HG03039 (cell line): ENCODE data around the gene SND1.

Experiments used
- ATAC-seq: cut with Tn5 transposase; IDR thresholded peaks from one replicate; pipeline ENCODE4 v1.9.1; 2021; ENCODE audit warnings: mild to moderate bottlenecking, moderate library complexity; ENCODE audit not compliant: unreplicated experiment

Gene SND1

GRCh38 chr7:127718340-127718679 is 66.3 kb downstream of the SND1 start:
- no peak for ATAC-seq

GRCh38 chr7:127726476-127726875 is 74.5 kb downstream of the SND1 start:
- no peak for ATAC-seq

GRCh38 chr7:127730658-127731276 is 78.8 kb downstream of the SND1 start:
- ATAC-seq = no peak

DNA sequence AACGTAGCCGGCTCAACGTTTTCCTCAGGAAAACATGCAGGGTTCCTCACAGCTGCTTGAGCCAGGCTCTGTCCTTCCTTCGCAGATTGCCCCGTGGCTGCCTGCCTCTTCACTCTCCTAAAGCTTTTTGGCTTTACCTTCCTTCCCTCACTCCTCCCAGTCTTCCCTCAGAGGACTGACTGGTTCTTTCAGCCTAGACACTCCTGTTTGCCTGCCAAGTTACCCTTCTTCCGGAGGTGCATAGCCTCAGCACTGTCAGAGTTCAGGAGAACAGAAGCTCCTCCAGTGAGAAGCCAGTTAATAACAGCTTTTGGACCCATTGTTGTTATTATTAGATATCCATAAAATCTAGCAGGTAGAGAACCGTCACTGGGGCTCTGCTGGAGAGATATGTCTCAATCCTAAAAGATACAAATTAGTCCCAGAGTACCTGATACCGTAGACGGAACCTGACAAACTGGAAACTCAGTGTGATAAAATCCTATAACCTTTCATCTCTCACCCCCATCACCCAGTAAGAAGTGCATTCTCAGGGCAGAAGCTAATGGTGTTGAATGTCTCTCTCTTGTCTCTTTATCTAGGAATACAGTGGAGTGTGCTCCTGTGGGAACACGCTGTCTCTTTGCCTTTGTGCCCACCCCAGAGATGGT is 79.6 kb downstream of the SND1 start:
- no peak for ATAC-seq

GRCh38 chr7:127732306-127732705 is 80.3 kb downstream of the SND1 start:
- no peak for ATAC-seq

DNA sequence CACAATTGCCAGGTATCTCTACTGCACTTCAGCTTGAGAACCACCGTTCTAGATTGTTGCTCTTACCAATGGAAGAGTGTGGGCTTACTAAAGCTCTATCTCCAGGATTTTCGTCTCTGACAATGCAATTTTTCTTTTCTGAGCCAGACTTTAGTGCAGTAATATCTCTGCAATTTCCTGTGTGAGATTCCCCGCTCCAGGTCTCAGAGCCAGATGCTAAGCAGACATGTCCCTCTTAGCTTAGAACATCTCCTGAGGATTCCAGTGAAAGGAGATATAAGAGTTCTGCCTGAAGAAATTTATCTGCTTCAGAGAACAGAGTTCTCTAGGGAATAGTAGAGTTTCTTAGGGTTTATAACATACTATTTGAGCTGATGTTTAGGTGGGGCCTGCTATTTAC is 82.0 kb downstream of the SND1 start:
- ATAC-seq = no peak

DNA sequence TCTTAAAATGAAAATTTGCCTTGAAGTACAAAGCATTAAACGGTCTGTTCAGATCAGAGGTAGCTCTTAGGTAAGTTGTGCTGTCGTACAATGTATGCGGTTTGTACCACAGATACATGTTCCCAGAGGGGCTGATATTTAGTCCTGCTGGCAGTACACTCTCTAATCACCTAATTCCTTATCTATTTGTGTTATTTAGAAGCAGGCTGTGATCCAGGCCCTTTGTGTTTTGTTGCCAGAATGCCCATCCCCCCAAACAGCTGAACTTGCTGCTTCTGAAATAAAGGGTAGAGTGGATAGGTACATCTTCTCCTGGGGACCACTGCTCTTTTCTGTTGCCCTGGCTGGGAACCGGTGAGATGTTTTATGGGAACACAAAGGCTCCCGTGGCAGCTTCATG is 84.5 kb downstream of the SND1 start:
- ATAC-seq = no peak

DNA sequence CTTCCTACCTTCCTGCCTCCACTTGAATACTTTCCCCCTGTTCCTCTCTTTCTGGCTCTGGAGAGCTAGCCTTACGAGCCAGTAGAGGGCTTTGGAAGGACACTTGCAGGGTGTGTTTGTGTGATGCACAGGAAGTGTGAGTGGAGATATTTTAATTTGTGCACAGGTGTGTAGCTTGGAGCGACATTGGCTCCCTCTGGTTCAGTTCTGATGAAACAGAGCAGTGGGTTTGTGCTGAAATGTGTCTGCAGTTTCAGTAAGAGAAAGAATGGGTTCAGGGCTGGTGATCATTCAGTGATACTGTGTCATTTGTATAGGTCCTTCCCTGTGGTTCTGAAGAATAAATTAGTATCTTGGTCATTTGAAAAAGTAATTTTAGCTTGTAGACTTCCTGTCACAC is 86.9 kb downstream of the SND1 start:
- no peak for ATAC-seq

- ATAC-seq = no peak
Measured at GRCh38 chr7:127741764-127742375, 89.9 kb downstream of the SND1 start.

- ATAC-seq = no peak
Measured at GRCh38 chr7:127745445-127745844, 93.5 kb downstream of the SND1 start.

- no peak for ATAC-seq
Measured at GRCh38 chr7:127751062-127751461, 99.1 kb downstream of the SND1 start.

- ATAC-seq = no peak
Measured at GRCh38 chr7:127751490-127752448, 99.8 kb downstream of the SND1 start.

DNA sequence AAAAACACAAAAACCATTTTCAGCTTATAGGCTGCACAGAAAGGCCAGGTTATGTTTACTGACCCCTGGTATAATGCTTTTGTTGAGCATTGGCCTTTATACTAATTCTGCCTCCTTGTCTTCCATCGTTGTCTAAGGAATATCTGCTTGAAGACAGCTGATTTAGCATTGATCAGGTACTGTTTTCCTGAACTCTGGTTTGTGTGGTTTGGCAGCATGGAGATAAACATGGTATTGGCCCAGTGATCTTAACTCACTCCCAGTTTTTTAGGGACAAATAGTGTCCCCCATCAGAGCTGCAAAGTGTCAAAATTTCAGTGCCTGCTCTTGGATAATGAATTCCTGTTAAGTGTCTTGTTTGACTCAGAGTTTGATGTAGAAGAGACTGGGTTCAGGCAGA is 100.8 kb downstream of the SND1 start:
- no peak for ATAC-seq

- no peak for ATAC-seq
Measured at GRCh38 chr7:127754457-127754856, 102.5 kb downstream of the SND1 start.

DNA sequence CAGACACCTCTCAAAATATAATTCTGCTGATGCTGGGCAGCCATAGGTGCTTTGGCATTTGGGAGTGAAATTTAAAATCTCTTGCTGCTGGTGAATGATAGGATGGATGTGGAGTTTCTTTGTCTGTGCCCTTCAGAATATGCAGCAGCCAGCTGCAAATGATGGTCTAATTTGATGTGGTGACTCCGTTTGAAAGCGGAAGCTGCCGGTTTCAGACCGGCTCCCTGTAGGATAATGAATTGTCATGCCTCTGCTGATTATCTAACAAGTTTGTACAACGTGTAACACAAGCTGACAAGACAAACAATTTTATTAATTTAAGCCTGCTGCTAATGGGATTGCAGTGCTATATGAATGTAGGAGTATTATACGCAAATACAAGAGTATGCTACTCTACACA is 103.5 kb downstream of the SND1 start:
- no peak for ATAC-seq

DNA sequence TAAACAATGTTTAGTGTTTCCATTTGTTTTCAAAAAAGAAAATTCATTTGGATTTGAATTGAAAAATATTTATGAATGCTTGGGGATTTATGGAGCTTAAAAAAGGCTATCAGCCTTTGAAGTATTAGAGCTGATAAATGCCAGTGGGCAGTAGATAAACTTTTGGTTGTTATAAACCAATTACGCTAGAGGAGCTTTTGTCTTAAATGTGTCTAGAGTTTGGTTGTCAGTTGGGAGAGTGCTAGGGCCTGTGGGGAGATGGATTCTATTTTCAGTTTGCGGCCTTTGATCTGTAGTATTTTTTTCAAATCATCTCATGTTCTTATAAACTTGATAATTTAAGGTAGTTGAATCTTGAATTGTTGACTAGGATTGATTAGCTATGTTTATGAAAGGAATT is 104.0 kb downstream of the SND1 start:
- no peak for ATAC-seq

DNA sequence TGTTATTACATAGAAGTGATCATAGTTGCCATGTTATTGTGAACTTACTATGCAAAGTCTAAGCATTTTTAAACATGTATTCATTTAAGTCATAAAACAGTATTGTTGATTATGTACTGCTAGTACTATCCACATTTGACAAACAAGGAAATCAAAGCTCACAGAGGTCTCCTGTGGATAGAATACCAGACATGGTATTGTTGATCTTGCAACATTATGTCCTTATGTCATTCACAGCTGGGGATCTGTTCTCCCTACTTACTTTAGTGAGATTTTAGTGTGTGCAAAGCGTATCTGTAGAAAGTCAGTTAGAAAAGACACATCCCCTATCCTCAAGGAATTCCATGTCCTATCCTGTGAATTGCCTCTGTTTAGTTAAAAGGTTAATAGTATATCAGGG is 106.1 kb downstream of the SND1 start:
- no peak for ATAC-seq

DNA sequence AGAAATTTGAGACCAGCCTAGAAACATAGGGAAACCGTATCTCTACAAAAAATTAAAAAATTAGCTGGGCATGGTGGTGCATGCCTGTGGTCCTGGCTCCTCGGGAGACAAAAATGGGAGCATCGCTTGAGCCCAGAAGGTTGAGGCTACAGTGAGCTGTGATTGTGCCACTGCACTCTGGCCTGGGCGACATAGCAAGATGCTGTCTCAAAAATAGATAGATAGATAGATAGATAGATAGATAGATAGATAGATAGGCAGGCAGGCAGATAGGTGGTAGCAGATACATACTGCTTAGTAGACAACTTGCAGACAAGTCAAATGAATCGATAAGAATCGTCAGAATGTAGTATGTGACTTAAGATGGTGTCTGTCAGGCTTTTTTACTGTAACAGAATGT is 106.9 kb downstream of the SND1 start:
- ATAC-seq = no peak

DNA sequence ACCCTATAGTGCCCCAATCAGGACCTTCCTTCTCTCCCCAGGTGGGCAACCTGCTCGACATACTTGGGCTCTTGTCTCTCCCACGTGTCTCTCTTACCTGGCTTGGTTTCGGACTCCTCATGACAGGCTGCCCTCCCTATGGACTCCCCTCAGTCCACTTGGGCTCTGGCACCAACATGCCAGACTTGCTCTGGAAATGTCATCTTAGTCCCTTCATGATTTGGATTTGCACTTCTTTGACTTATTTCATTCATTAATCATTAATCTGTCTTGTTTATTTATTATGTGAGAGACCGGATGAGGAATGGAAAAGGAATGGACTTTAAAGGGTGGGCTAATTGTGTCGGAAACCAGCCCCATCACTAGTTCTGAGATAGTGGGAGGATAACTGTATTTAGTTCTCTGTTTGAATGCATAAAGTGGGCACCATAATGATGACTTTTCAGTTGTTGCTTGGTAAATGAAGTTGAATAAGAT is 108.0 kb downstream of the SND1 start:
- no peak for ATAC-seq

DNA sequence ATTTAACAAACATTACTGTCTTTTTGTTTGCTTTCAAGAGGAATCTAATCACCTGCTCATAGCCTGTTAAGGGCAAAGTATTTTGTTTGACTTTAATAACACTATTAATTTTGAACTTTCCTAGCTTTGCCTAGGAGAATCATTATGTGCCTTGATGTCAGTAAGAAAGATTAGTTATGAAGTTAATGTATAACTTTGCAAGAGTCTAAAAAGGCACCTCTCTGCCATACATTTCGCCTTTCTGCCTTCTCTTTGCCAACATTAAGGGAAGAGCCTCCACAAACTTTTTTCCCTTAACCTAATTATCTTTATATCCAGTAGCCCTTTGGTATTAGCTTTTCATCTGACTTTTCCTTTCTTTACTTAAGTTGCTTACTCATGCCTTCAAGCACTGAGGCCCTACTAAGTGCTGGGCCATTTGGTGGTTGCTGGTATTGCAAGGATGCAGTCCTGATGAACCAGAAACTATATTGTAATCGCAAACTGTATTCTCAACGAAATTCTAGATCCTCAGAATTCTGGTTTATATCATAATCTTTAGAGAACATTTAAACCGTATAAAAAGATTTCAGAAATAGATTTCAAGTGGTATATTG is 108.5 kb downstream of the SND1 start:
- no peak for ATAC-seq

- ATAC-seq = no peak
Measured at GRCh38 chr7:127761196-127761595, 109.2 kb downstream of the SND1 start.
